ENCODE results near the gene LILRA6.

DNA sequence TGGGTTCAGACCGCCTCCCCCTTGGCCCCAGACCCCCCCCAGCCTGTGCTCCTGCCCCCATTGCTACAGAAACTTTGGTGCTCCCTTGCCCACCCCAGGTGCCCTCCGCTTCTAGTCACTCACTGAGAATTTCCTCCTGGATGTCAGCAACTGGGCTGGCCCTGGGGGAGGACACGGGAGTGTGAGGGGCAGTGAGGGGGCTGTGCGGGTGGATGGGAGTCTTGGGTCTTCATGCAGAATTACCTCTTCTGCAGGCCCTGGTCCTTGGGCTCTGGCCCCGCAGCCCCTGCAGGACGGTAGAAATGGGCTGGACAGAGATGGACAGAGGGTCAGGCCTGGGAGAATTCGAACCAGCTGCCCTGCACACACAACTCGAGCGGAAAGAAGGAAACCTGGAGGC lies 9.7 kb upstream of the LILRA6 start:
- no peak for TF ChIP-seq SUZ12 (IDR thresholded peaks at IDR 0.05; ENCODE audit: unreplicated experiment)
- no peak for TF ChIP-seq NFIC (IDR thresholded peaks at IDR 0.05; ENCODE audit: low read depth, low read length)
- no peak for TF ChIP-seq SIN3A (IDR thresholded peaks at IDR 0.05; ENCODE audit: low read depth, low read length)
- TF ChIP-seq, protein P1, sequence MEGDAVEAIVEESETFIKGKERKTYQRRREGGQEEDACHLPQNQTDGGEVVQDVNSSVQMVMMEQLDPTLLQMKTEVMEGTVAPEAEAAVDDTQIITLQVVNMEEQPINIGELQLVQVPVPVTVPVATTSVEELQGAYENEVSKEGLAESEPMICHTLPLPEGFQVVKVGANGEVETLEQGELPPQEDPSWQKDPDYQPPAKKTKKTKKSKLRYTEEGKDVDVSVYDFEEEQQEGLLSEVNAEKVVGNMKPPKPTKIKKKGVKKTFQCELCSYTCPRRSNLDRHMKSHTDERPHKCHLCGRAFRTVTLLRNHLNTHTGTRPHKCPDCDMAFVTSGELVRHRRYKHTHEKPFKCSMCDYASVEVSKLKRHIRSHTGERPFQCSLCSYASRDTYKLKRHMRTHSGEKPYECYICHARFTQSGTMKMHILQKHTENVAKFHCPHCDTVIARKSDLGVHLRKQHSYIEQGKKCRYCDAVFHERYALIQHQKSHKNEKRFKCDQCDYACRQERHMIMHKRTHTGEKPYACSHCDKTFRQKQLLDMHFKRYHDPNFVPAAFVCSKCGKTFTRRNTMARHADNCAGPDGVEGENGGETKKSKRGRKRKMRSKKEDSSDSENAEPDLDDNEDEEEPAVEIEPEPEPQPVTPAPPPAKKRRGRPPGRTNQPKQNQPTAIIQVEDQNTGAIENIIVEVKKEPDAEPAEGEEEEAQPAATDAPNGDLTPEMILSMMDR (IDR thresholded peaks at IDR 0.05 in 2 of 3, conservative IDR thresholded peaks at IDR 0.05 in 1 of 3; ENCODE audit: control insufficient read depth in 2 of 3, extremely low read depth in 1 of 3, insufficient read depth in 1 of 3, low read depth in 3 of 3, low read length in 3 of 3) = no peak
- no peak for TF ChIP-seq FOS (IDR thresholded peaks at IDR 0.05; ENCODE audit: borderline replicate concordance, extremely low read depth, insufficient read length)
- TF ChIP-seq FOXK2 (IDR thresholded peaks at IDR 0.05) = no peak
- no peak for TF ChIP-seq TAF1 (IDR thresholded peaks at IDR 0.05; ENCODE audit: borderline replicate concordance, low read depth, low read length)
- TF ChIP-seq, protein P2, sequence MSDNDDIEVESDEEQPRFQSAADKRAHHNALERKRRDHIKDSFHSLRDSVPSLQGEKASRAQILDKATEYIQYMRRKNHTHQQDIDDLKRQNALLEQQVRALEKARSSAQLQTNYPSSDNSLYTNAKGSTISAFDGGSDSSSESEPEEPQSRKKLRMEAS (IDR thresholded peaks at IDR 0.05; ENCODE audit: low read depth, low read length) = no peak
- no peak for TF ChIP-seq POLR2AphosphoS2 (IDR thresholded peaks at IDR 0.05; ENCODE audit: low read depth, low read length)
- no peak for TF ChIP-seq EP300 (IDR thresholded peaks at IDR 0.05; ENCODE audit: borderline replicate concordance in 1 of 2, control insufficient read depth in 1 of 2, low read depth in 2 of 2, low read length in 2 of 2)
